Measurements from ENCODE around the gene SUGCT.

GRCh38 chr7:40805361-40805760 lies 670.6 kb downstream of the SUGCT start:
- TF ChIP-seq, protein P1, sequence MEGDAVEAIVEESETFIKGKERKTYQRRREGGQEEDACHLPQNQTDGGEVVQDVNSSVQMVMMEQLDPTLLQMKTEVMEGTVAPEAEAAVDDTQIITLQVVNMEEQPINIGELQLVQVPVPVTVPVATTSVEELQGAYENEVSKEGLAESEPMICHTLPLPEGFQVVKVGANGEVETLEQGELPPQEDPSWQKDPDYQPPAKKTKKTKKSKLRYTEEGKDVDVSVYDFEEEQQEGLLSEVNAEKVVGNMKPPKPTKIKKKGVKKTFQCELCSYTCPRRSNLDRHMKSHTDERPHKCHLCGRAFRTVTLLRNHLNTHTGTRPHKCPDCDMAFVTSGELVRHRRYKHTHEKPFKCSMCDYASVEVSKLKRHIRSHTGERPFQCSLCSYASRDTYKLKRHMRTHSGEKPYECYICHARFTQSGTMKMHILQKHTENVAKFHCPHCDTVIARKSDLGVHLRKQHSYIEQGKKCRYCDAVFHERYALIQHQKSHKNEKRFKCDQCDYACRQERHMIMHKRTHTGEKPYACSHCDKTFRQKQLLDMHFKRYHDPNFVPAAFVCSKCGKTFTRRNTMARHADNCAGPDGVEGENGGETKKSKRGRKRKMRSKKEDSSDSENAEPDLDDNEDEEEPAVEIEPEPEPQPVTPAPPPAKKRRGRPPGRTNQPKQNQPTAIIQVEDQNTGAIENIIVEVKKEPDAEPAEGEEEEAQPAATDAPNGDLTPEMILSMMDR (IDR thresholded peaks at IDR 0.05; ENCODE audit: low read length) = no peak
- TF ChIP-seq EZH2 (optimal IDR thresholded peaks at IDR 0.05; ENCODE audit: low read depth, low read length) = no peak
